ENCODE measurements around the gene PLAAT5. TPM values are rescaled to one million over a fixed set of nuclear protein-coding genes. Genes with fewer than 3 reads are reported as not detected.

Gene PLAAT5
- total and polyA plus RNA-seq, 2 of the 13 experiments (the other 11 are each of a cell fraction or from before 2014, with no cell fraction given), result not detected

DNA sequence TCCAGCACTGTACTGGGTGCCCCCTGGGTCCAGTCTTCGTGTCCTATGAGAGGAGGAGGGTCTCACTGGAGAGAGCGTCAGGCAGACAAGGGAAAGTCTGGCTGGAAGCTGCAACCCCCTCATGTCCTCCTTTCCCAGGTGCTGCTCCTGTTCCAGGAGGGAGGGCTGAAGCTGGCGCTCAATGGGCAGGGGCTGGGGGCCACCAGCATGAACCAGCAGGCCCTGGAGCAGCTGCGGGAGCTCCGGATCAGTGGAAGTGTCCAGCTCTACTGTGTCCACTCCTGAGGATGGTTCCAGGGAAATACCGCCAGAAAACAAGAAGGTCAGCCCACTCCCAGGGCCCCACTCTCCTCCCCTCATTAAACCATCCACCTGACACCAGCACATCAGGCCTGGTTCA is 25.1 kb upstream of the PLAAT5 start:
- CTCF ChIA-PET (ENCODE audit: low intra/inter-chr PET ratio, low total read pairs), result no interaction called here
- no peak overlapping the region for H3K27ac ChIP-seq (ENCODE audit: extremely low read length, insufficient read depth, low read length)
- no TSS peak for BruUV-seq (replicated peaks)
- no peaks in the 10 kb centered on the region for H3K36me3 ChIP-seq (replicated peaks in 1 of 2; ENCODE audit: control insufficient read depth in 1 of 2, insufficient read depth in 2 of 2, low read length in 2 of 2)
- no peak for DNase-seq (ENCODE audit: low spot score)
- H3K4me2 ChIP-seq (ENCODE audit: low read depth, low read length), result no peak overlapping the region
- H4K20me1 ChIP-seq (ENCODE audit: insufficient read depth, low read length), result no peaks in the 10 kb centered on the region
- H3K79me2 ChIP-seq (ENCODE audit: insufficient read depth, low read length), result no peaks in the 10 kb centered on the region
- POLR2A ChIA-PET, result no interaction called here
- H3K9me3 ChIP-seq (ENCODE audit: low read length), result no peaks in the 10 kb centered on the region
- H2AFZ ChIP-seq (ENCODE audit: low read length), result no peak overlapping the region
- in situ Hi-C loops (cut with HindIII; ENCODE audit: extremely low pct_ligation_motif_present, low pct_unique_long_range_greater_than_20kb), result no loop called here
- TF ChIP-seq ZSCAN30 (CRISPR knock-in tag; IDR thresholded peaks at IDR 0.05) (no peak), ZC3H4 (CRISPR knock-in tag; IDR thresholded peaks at IDR 0.05; ENCODE audit: borderline replicate concordance) (no peak), RORA (CRISPR knock-in tag; IDR thresholded peaks at IDR 0.05) (no peak), ZNF766 (CRISPR knock-in tag; IDR thresholded peaks at IDR 0.05; ENCODE audit: borderline replicate concordance) (no peak), CBFB (CRISPR knock-in tag; IDR thresholded peaks at IDR 0.05) (no peak), KDM3A (CRISPR knock-in tag; IDR thresholded peaks at IDR 0.05; ENCODE audit: low read depth) (no peak), CBX5 (CRISPR knock-in tag; IDR thresholded peaks at IDR 0.05; ENCODE audit: borderline replicate concordance) (no peak), SOX6 (IDR thresholded peaks at IDR 0.05) (no peak), SOX6 (CRISPR knock-in tag; IDR thresholded peaks at IDR 0.05) (no peak), TARDBP (CRISPR knock-in tag; IDR thresholded peaks at IDR 0.05) (no peak), NFE2 (CRISPR knock-in tag; IDR thresholded peaks at IDR 0.05) (no peak), ZBTB8A (CRISPR knock-in tag; IDR thresholded peaks at IDR 0.05; ENCODE audit: borderline replicate concordance, low read depth) (no peak), HNF4A (CRISPR knock-in tag; IDR thresholded peaks at IDR 0.05) (no peak), MZF1 (CRISPR knock-in tag; IDR thresholded peaks at IDR 0.05; ENCODE audit: borderline replicate concordance) (no peak), PHF21A (CRISPR knock-in tag; IDR thresholded peaks at IDR 0.05) (no peak), ZNF34 (CRISPR knock-in tag; IDR thresholded peaks at IDR 0.05; ENCODE audit: borderline replicate concordance) (no peak), ZNF235 (CRISPR knock-in tag; IDR thresholded peaks at IDR 0.05; ENCODE audit: borderline replicate concordance) (no peak), ZNF614 (CRISPR knock-in tag; IDR thresholded peaks at IDR 0.05; ENCODE audit: borderline replicate concordance) (no peak)
- TF ChIP-seq, protein P1, sequence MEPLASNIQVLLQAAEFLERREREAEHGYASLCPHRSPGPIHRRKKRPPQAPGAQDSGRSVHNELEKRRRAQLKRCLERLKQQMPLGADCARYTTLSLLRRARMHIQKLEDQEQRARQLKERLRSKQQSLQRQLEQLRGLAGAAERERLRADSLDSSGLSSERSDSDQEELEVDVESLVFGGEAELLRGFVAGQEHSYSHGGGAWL (CRISPR knock-in tag; IDR thresholded peaks at IDR 0.05), result no peak
- TF ChIP-seq, protein P2, sequence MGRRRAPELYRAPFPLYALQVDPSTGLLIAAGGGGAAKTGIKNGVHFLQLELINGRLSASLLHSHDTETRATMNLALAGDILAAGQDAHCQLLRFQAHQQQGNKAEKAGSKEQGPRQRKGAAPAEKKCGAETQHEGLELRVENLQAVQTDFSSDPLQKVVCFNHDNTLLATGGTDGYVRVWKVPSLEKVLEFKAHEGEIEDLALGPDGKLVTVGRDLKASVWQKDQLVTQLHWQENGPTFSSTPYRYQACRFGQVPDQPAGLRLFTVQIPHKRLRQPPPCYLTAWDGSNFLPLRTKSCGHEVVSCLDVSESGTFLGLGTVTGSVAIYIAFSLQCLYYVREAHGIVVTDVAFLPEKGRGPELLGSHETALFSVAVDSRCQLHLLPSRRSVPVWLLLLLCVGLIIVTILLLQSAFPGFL (CRISPR knock-in tag; IDR thresholded peaks at IDR 0.05), result no peak
- TF ChIP-seq, protein P3, sequence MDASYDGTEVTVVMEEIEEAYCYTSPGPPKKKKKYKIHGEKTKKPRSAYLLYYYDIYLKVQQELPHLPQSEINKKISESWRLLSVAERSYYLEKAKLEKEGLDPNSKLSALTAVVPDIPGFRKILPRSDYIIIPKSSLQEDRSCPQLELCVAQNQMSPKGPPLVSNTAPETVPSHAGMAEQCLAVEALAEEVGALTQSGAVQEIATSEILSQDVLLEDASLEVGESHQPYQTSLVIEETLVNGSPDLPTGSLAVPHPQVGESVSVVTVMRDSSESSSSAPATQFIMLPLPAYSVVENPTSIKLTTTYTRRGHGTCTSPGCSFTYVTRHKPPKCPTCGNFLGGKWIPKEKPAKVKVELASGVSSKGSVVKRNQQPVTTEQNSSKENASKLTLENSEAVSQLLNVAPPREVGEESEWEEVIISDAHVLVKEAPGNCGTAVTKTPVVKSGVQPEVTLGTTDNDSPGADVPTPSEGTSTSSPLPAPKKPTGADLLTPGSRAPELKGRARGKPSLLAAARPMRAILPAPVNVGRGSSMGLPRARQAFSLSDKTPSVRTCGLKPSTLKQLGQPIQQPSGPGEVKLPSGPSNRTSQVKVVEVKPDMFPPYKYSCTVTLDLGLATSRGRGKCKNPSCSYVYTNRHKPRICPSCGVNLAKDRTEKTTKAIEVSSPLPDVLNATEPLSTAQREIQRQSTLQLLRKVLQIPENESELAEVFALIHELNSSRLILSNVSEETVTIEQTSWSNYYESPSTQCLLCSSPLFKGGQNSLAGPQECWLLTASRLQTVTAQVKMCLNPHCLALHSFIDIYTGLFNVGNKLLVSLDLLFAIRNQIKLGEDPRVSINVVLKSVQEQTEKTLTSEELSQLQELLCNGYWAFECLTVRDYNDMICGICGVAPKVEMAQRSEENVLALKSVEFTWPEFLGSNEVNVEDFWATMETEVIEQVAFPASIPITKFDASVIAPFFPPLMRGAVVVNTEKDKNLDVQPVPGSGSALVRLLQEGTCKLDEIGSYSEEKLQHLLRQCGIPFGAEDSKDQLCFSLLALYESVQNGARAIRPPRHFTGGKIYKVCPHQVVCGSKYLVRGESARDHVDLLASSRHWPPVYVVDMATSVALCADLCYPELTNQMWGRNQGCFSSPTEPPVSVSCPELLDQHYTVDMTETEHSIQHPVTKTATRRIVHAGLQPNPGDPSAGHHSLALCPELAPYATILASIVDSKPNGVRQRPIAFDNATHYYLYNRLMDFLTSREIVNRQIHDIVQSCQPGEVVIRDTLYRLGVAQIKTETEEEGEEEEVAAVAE (CRISPR knock-in tag; IDR thresholded peaks at IDR 0.05; ENCODE audit: borderline replicate concordance), result no peak
- H3K9ac ChIP-seq (ENCODE audit: insufficient read depth, low read depth, low read length), result no peak overlapping the region
- intact Hi-C loops (cut with micrococcal nuclease; ENCODE audit: unreplicated experiment), result no loop called here
- no peak overlapping the region for H3K4me3 ChIP-seq (replicated peaks in 1 of 3; ENCODE audit: insufficient read depth in 1 of 3, low read depth in 2 of 3, low read length in 3 of 3)
- no peaks in the 10 kb centered on the region for H3K4me1 ChIP-seq (ENCODE audit: insufficient read depth, low read length)
- peaks cover 4 to 14% of the 10 kb centered on the region in 2 experiments; a peak in 4 of 5 replicates for H3K27me3 ChIP-seq (ENCODE audit: control insufficient read depth in 1 of 2, insufficient read depth in 2 of 2, low read length in 2 of 2)
- no peak for FAIRE-seq
- 49% methylated on average over 5 of the region's 6 CpGs for WGBS (ENCODE audit: low lambda C conversion rate)
- no peak for ATAC-seq

All from HepG2 (cell line).